GM12878 (cell line): ENCODE results near the gene DPH1. TPM values are rescaled to one million over a fixed set of nuclear protein-coding genes. Genes with fewer than 3 reads are reported as not detected.

Experiments used
- ATAC-seq: fragments of 200-7000 bp; cut with Tn5 transposase; 3 replicates; pipeline ENCODE4 v1.9.1; 2020; ENCODE audit warnings: mild to moderate bottlenecking, moderate library complexity
- BruUV-seq: library from RNA; stranded (reverse); fragments of 400-500 nt; replicated peaks from 2 replicates; lab custom pipeline; 2021; lab: Mats Ljungman, UMichigan
- CTCF ChIA-PET: fragments of 300-600 bp; sonication (Branson Sonifier 250); formaldehyde crosslinking; extraction: SDS; loops from one replicate; lab custom pipeline; 2021; ENCODE audit warnings: inconsistent platforms; lab: Yijun Ruan, JAX
- POLR2A ChIA-PET: fragments of 350-600 bp; formaldehyde crosslinking; extraction: SDS; loops from one replicate; lab custom pipeline; 2021; ENCODE audit warnings: inconsistent platforms; lab: Charles Lee
- RAD21 ChIA-PET: fragments of 300-600 bp; sonication (Branson Sonifier 250); formaldehyde crosslinking; loops from one replicate; lab custom pipeline; 2023; ENCODE audit warnings: antibody characterized with exemption; ENCODE audit not compliant: unreplicated experiment; lab: Charles Lee
- SMC1A ChIA-PET: fragments of 300-600 bp; sonication (Branson Sonifier 250); formaldehyde crosslinking; loops from one replicate; lab custom pipeline; 2023; ENCODE audit not compliant: unreplicated experiment, uncharacterized antibody; lab: Charles Lee
- DNase-seq: peaks from one replicate; pipeline ENCODE4 v3.0.0-alpha.2; 2011; ENCODE audit warnings: low read depth, low spot score
- FAIRE-seq: peaks from 3 replicates; lab custom pipeline; 2011; peaks lifted over from hg19 to GRCh38; lab: Jason Lieb, UNC
- H2AFZ ChIP-seq: 2 replicates; pipeline ENCODE4 v1.6.0; 2011; ENCODE audit warnings: low read depth, low read length, control low read depth; ENCODE audit not compliant: control insufficient read depth
- H3K27ac ChIP-seq: 2 replicates; pipeline ENCODE4 v1.5.1; 2011; ENCODE audit warnings: control low read depth; ENCODE audit not compliant: control insufficient read depth, insufficient read depth
- H3K27me3 ChIP-seq, 2 experiments: replicated peaks in 1 of 2; 2 replicates each; pipeline versions ENCODE4 v1.6.0 to v1.6.1; 2011; ENCODE audit warnings: low read length in 1 of 2; ENCODE audit not compliant: control insufficient read depth in 2 of 2, insufficient read depth in 2 of 2
- H3K36me3 ChIP-seq, 2 experiments: 2 replicates each; pipeline ENCODE4 v1.5.1; 2011; ENCODE audit warnings: low read length in 1 of 2; ENCODE audit not compliant: control insufficient read depth in 2 of 2, insufficient read depth in 2 of 2
- H3K4me1 ChIP-seq: 2 replicates; pipeline ENCODE4 v1.6.1; 2011; ENCODE audit warnings: mild to moderate bottlenecking, low read length, moderate library complexity, mixed read lengths; ENCODE audit not compliant: control insufficient read depth, insufficient read depth
- H3K4me2 ChIP-seq: 2 replicates; pipeline ENCODE4 v1.6.0; 2011; ENCODE audit warnings: control low read depth; ENCODE audit not compliant: control insufficient read depth, insufficient read depth
- H3K4me3 ChIP-seq: fragments of 200-600 bp; sonication (generic); 2 replicates; pipeline ENCODE4 v1.5.1; 2016
- H3K79me2 ChIP-seq: 2 replicates; pipeline ENCODE4 v1.6.0; 2011; ENCODE audit warnings: low read length; ENCODE audit not compliant: control insufficient read depth, insufficient read depth
- H3K9ac ChIP-seq: 2 replicates; pipeline ENCODE4 v1.8.0; 2011; ENCODE audit warnings: low read length, control low read depth, mixed read lengths; ENCODE audit not compliant: control insufficient read depth, insufficient read depth
- H3K9me3 ChIP-seq: replicated peaks from 3 replicates; pipeline ENCODE4 v1.5.1; 2011; ENCODE audit warnings: mild to moderate bottlenecking, low read length; ENCODE audit not compliant: control insufficient read depth, insufficient read depth
- H4K20me1 ChIP-seq: 2 replicates; pipeline ENCODE4 v1.6.0; 2011; ENCODE audit not compliant: control insufficient read depth, insufficient read depth
- ATF2 ChIP-seq: IDR thresholded peaks from 2 replicates; pipeline ENCODE4 v1.6.1; 2012; ENCODE audit warnings: low read length, inconsistent platforms
- BCL11A ChIP-seq: IDR thresholded peaks from 2 replicates; pipeline ENCODE4 v1.6.1; 2011; ENCODE audit warnings: low read depth, low read length
- BHLHE40 ChIP-seq, 2 experiments: fragments of 450-650 bp in 1 of 2; IDR thresholded peaks; 2 replicates each; pipeline ENCODE4 v1.6.1; 2011 to 2017; ENCODE audit warnings: low read depth in 2 of 2, borderline replicate concordance in 1 of 2, improper control_type of control experiment in 1 of 2, low read length in 1 of 2, mild to moderate bottlenecking in 1 of 2
- CREB1 ChIP-seq: IDR thresholded peaks from 2 replicates; pipeline ENCODE4 v1.6.1; 2012; ENCODE audit warnings: low read depth, mild to moderate bottlenecking, inconsistent platforms
- WGBS: methylation state at CpG from one replicate; pipeline ENCODE4 v1.1.6; 2016; ENCODE audit warnings: low lambda C conversion rate; ENCODE audit not compliant: insufficient replicate concordance, insufficient coverage; ENCODE audit errors: missing lambda C conversion rate; 5-methylcytosine and 5-hydroxymethylcytosine counted together
- in situ Hi-C: fragments of 300-500 bp; cut with MboI; formaldehyde crosslinking; loops from 9 replicates; pipeline ENCODE4 v1.14.3; 2018; ENCODE audit warnings: mixed read lengths
- intact Hi-C: fragments of 100-400 bp; cut with micrococcal nuclease; formaldehyde crosslinking; loops from one replicate; pipeline ENCODE4 v1.14.2; 2022; ENCODE audit not compliant: unreplicated experiment
- polyA plus RNA-seq, 11 experiments: library from polyadenylated mRNA; depleted of rRNA in 4 of 11; unstranded in 6 of 11; stranded (reverse) in 5 of 11; fragments of >200 nt; fragmentation: Nextera tagmentation in 4 of 11; fragmentation: Illumina TruSeq in 1 of 11; extraction: Ambion mirVana in 4 of 11; extraction: Trizol in 1 of 11; gene quantifications; 1 replicate in 1 of 11; 2 replicates in 10 of 11; pipeline versions ENCODE4 v1.2.1 to v1.2.3, GENCODE V29; 2011 to 2016; ENCODE audit warnings: inconsistent platforms in 2 of 11, missing spikeins in 2 of 11, low read depth in 1 of 11
- total RNA-seq, 4 experiments: library from RNA; depleted of rRNA in 3 of 4; stranded (reverse); fragments of >200 nt in 3 of 4; fragmentation: Illumina TruSeq in 1 of 4; extraction: Trizol in 1 of 4; gene quantifications; 2 replicates each; pipeline versions ENCODE4 v1.2.1 to v1.2.3, GENCODE V29; 2013 to 2021

The DPH1 gene
- total and polyA plus RNA-seq, 10 of the 15 experiments (the other 5 are each of a cell fraction or from before 2014, with no cell fraction given): 0.29 to 33.6 (median 20.2) TPM

- Histone ChIP-seq H2AFZ (no peak overlapping the region), H3K9me3 (no peaks in the 10 kb centered on the region), H3K27ac (no peak overlapping the region), H3K27me3 (peaks cover 2% of the 10 kb centered on the region in 2 experiments; a peak in 3 of 4 replicates), H3K9ac (no peak overlapping the region), H4K20me1 (no peaks in the 10 kb centered on the region), H3K4me2 (peak overlapping the region; percentile 9; the same call in 1 of the 2 replicates), H3K79me2 (peaks cover 19% of the 10 kb centered on the region), H3K36me3 (no peaks in the 10 kb centered on the region; a peak in 1 of 4 replicates), H3K4me1 (peaks cover 10% of the 10 kb centered on the region), H3K4me3 (peak overlapping the region; percentile 61; the same call in 1 of the 2 replicates)
- CTCF ChIA-PET: interaction anchor here (1.0 to 1.3 kb wide), 2 partner anchors 193 to 194 kb away, joined by 4 to 5 read pairs; no protein-coding TSS in a partner anchor
- RAD21 ChIA-PET: interaction anchor here (0.8 to 1.7 kb wide), 5 partner anchors 19 to 232 kb away, joined by 3 to 6 read pairs (median 3); no protein-coding TSS in a partner anchor
- POLR2A ChIA-PET: interaction anchor here (1.0 kb wide), 1 partner anchor 287 kb away, joined by 3 read pairs; no protein-coding TSS in a partner anchor
- TF ChIP-seq BHLHE40 (IDR thresholded peaks at IDR 0.05; ENCODE audit: borderline replicate concordance in 1 of 2, low read depth in 2 of 2, low read length in 1 of 2): 0 out of 4 replicates have a peak, but pooled peaks of 1 of the 2 experiments have one; percentile 5
- TF ChIP-seq ATF2: no peak
- no peak for TF ChIP-seq BCL11A
- 0 out of 2 replicates have a peak, but pooled peaks have one; percentile 33 for TF ChIP-seq CREB1
- in situ Hi-C loops (loop anchor here (5.0 kb wide), 1 partner anchor 301 kb away; no protein-coding TSS in a partner anchor), intact Hi-C loops (loop anchor here (5.0 kb wide), 1 partner anchor 286 kb away; the partner anchor contains the start of genes SGSM2 and TSR1)
- WGBS: 10% methylated on average over 38 of the region's 81 CpGs
- no peak for DNase-seq
- ATAC-seq: no peak
- SMC1A ChIA-PET: interaction anchor here (1.8 kb wide), 1 partner anchor 194 kb away, joined by 7 read pairs; no protein-coding TSS in a partner anchor
- BruUV-seq: no TSS peak
- no peak for FAIRE-seq
These were observed 21.3 kb downstream of the DPH1 start for GRCh38 chr17:2051061-2051932.
